ENCODE data around the gene SLC27A3.

The SLC27A3 gene

DNA sequence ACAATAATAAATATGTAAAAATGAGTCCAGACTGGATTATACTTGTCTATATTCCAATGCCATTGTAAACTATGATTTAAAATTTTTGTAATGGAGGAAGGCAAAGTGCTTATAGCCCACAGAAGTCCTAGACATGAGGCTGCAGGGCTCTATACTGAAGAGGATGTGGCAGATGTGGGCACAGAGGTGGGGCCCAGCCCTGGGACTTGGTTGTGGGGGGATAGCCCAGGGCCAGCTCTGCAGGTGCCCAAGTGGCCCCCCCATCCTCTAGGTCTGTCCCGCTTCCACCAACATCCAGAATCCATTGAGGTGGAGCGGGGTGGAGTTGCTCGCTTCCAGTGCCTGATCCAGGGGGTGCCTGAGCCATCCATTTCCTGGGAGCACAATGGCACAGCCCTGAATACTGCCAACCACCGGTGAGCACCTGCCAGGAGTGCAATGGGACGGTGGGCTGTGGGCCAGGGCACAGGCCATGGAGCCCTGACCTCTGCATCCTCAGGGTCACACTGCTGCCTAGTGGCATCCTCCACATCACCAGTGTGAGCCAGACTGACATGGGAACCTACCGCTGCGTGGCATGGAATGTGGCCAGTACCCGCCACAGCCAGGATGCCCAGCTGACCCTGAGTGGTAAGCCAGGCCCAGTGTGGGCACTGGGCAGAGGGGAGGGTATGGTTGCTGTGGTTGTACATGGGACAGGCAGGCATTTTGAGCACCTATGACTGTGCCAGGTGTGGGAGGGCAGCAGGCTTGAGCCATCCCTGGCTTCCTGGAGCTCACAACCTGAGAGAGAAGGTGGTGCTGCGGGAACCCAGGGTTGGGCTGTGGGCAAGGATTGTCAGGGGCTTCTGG lies 21.0 kb downstream of the SLC27A3 start:
- FAIRE-seq (no peak), DNase-seq (ENCODE audit: extremely low spot score, insufficient read length, low read depth) (no peak)

- DNase-seq (ENCODE audit: extremely low spot score, insufficient read length, low read depth), result peak; percentile 68
- peak; percentile 89 for FAIRE-seq
These were observed 21.8 kb downstream of the SLC27A3 start for GRCh38 chr1:153796786-153797659.

GRCh38 chr1:153798468-153798780 lies 23.2 kb downstream of the SLC27A3 start:
- FAIRE-seq (no peak), DNase-seq (ENCODE audit: extremely low spot score, insufficient read length, low read depth) (no peak)

DNA sequence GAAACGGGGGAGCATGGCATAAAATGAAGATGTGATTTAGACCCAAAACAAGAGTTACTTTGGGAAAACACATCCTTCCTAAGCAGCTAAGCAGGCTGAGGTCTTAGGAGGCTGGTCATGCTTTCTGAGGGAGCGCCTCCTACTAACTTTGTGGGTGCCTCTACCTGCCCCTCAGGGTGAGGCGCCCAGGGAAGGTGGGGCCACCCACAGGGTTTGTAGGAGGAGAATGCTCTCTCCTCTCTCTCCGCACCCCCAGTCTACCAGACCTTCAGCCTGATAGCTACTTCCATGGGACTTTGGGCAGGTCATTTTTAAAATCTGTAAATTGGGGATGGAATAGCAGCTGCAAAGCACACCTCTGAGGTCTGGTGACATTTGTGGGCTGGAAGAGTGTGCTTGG lies 23.8 kb downstream of the SLC27A3 start:
- FAIRE-seq (no peak), DNase-seq (ENCODE audit: extremely low spot score, insufficient read length, low read depth) (no peak)

GRCh38 chr1:153799566-153800465 lies 24.6 kb downstream of the SLC27A3 start:
- no peak for FAIRE-seq
- DNase-seq (ENCODE audit: extremely low spot score, insufficient read length, low read depth), result no peak

- FAIRE-seq, result no peak
- DNase-seq (ENCODE audit: extremely low spot score, insufficient read length, low read depth), result no peak
These were observed 25.3 kb downstream of the SLC27A3 start for GRCh38 chr1:153800516-153800915.

GRCh38 chr1:153801028-153801625 lies 25.9 kb downstream of the SLC27A3 start:
- no peak for DNase-seq (ENCODE audit: extremely low spot score, insufficient read length, low read depth)
- FAIRE-seq, result no peak

GRCh38 chr1:153801786-153802697 lies 26.8 kb downstream of the SLC27A3 start:
- no peak for FAIRE-seq
- no peak for DNase-seq (ENCODE audit: extremely low spot score, insufficient read length, low read depth)

DNA sequence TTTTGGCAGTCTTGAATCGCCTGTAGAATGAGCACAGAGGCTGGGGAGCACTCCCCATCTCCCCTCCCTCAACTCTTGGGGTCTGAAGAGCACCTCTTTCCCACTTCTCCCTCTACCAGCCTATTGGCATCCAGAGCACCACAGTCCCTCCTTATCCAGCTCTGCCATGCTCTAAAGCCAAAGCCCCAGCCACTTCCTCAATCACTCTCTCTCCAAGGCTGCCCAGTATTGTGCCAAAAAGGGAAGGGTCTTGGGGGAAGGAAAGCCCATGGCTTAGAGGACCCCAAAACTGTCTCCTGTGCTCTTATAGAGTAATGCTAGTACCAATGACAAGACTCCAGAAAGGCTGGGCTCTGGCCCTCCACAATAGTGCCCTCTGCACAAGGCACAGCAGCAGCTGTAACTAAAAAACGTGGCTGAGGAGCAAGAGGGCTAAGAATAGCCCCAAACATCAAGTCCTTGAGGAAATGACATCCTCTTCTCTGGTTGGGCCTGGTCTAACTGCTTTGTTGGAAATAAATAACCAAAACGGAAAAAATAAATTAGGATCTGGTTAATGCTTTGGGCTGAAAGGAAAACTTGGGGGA lies 28.4 kb downstream of the SLC27A3 start:
- no peak for DNase-seq (ENCODE audit: extremely low spot score, insufficient read length, low read depth)
- FAIRE-seq, result no peak

DNA sequence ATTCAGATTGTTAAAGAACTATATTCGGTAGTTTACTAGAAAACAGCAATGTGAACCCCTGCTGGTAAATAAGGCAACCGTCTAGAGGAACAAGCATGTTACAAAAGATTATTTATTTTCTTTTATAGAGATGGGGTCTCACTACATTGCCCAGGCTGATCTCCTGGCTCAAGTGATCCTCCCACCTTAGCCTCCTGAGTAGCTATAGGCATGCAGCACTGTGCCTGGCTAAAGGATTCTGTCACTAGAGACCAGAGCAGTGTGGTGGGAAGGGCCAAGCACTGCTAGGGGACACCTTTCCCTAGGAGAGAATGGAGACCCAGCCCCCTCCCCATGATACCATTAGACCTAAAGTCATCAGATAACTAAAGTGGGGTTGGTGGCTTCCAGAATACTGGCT lies 28.9 kb downstream of the SLC27A3 start:
- FAIRE-seq (no peak), DNase-seq (ENCODE audit: extremely low spot score, insufficient read length, low read depth) (no peak)

DNA sequence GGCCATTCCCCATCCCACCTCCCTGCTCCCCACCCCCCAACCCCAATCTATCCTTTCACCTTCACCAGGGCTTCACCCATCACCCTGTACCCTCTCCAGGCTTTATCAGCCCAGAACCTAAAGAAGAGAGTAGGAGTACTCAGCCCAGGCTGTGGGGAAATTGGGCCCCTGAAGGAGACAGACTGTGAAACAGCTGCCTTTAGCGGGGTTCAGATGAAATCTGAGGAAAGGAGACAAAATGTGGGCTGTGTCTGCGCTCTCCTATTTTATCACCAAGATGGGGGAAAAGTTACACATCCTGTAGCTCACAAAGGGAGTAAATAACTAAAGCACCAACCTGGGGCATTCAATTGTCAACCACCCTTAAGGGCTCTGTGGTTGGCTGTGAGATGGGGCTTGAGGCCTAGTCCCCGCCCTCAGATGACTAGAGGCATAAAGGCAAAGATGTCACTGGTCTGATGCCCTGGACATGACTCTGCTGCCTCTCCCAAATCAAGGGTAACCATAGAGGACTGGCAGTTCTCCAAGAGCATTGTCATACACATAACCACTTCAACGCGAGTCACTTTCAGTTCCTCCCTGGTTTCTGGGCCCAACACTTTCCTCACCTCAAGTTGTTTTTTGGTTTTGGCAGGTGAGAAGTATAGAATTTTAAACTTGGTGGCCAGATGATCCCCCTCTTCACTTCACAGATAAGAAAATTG lies 30.0 kb downstream of the SLC27A3 start:
- FAIRE-seq, result peak; percentile 99
- DNase-seq (ENCODE audit: extremely low spot score, insufficient read length, low read depth), result peak; percentile 88

DNA sequence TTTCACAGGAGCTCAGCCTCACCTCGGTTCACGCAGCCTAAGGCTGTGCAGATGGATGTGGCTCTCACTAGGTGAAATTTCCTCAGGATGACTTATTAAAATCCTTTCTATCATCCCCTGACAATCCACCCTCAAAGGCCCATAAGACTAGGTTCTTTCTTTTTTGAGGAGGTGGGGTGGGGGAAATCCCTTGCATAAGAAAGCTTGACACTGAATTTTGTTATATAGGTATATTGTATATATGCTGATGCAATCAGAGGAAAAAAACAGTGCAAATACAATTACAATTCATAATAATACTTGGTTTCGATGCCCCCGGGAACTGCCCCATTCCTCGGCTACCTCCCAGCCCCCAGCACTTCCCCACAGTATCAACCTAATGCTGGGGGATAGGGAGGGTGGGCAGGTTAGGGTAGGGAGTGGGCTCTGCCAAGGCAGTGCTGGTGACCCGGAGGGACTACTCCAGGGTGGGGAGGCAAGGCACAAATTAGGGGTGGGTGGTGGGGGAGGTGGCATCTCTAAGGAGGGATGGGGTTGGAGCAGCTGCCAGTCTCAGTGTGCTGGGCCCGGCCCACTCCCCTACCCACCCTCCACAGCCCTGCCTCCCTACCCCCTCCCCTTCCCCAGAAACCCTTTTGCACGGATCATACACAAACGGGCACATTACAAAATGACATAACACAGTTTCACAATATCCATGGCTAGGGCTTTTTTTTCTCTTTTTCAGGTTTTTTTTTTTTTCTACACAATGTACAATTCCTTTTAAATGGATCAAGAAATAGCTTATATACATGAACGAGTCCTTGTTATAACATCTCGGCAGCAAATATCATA lies 30.9 kb downstream of the SLC27A3 start:
- DNase-seq (ENCODE audit: extremely low spot score, insufficient read length, low read depth) (no peak), FAIRE-seq (no peak)

- FAIRE-seq (no peak), DNase-seq (ENCODE audit: extremely low spot score, insufficient read length, low read depth) (no peak)
These were observed 41.2 kb downstream of the SLC27A3 start for GRCh38 chr1:153816283-153816889.

DNA sequence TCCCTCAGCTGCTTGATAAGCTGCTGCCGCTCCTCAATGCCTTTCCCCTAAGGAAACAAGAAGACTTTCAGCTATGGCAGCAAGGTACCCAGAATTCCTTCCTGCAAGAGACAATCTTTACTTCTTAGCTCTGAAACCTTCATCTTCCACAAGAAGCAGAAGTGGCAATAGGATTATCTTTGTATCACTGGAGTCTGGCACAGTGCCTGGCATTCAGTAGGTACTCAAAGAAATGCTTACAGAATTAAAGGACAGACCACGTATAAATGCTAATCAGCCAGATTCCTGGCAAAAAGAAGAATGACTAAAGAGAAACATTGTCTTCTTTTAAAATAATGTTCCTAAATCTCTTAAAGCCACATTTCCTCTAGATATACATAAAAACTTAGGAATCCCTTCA lies 43.7 kb downstream of the SLC27A3 start:
- no peak for DNase-seq (ENCODE audit: extremely low spot score, insufficient read length, low read depth)
- FAIRE-seq, result no peak

- FAIRE-seq (no peak), DNase-seq (ENCODE audit: extremely low spot score, insufficient read length, low read depth) (no peak)
These were observed 52.2 kb downstream of the SLC27A3 start for GRCh38 chr1:153827168-153827964.
